ENCODE data around the gene GCAT. TPM values are rescaled to one million over a fixed set of nuclear protein-coding genes. Genes with fewer than 3 reads are reported as not detected.

The GCAT gene
- total and polyA plus RNA-seq, 9 of the 15 experiments (the other 6 are each of a cell fraction or from before 2014, with no cell fraction given) = 1.9 to 69.9 (median 26.4) TPM

DNA sequence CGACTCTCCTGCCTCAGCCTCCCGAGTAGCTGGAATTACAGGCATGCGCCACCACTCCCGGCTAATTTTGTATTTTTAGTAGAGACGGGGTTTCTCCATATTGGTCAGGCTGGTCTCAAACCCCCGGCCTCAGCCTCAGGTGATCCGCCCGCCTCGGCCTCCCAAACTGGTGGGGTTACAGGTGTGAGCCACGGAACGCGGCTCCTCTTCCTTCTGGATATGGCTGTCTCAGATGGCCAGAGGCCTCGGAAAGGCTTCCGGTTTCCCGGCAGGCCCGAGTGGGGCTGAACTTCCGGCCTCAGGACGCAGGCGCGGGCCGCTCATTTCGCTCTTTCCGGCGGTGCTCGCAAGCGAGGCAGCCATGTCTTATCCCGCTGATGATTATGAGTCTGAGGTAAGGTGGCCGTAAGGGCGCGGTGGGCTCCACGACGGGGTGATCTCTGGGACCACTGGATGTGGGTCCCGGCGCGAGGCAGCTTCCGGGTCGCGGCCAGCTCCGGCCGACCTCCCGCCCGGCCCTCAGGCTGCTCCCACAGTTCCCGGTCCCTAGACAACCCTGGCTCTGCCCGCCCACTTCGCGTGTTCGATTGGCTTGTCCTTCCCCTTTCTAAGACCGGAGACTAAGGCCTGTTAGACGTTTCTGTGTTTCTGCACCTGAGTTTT, 41.5 kb downstream of the GCAT start, which contains the start of gene EIF3L (continued):
- TF ChIP-seq SUPT5H (IDR thresholded peaks at IDR 0.05) (peak; percentile 97), GATAD2A (IDR thresholded peaks at IDR 0.05) (no peak), FOXK2 (conservative IDR thresholded peaks at IDR 0.05 in 1 of 2, IDR thresholded peaks at IDR 0.05 in 1 of 2; ENCODE audit: low read depth in 2 of 2) (0 out of 4 replicates have a peak, but pooled peaks have one; percentile 27 to 33), ELF2 (CRISPR knock-in tag; IDR thresholded peaks at IDR 0.05) (peak; percentile 95), TBP (optimal IDR thresholded peaks at IDR 0.05; ENCODE audit: low read depth, low read length) (peak; percentile 79), BCOR (IDR thresholded peaks at IDR 0.05) (peak; percentile 74), POLR2A (conservative IDR thresholded peaks at IDR 0.05) (peak; percentile 98), MECOM (CRISPR knock-in tag; IDR thresholded peaks at IDR 0.05) (0 out of 2 replicates have a peak, but pooled peaks have one; percentile 32), ATF7 (IDR thresholded peaks at IDR 0.05) (peak; percentile 61; the same call in 1 of the 2 replicates), SMAD4 (CRISPR knock-in tag; conservative IDR thresholded peaks at IDR 0.05) (0 out of 2 replicates have a peak, but pooled peaks have one; percentile 17), POLR2H (tag; IDR thresholded peaks at IDR 0.05; ENCODE audit: low read depth) (peak; percentile 94)
- TF ChIP-seq, protein P1, sequence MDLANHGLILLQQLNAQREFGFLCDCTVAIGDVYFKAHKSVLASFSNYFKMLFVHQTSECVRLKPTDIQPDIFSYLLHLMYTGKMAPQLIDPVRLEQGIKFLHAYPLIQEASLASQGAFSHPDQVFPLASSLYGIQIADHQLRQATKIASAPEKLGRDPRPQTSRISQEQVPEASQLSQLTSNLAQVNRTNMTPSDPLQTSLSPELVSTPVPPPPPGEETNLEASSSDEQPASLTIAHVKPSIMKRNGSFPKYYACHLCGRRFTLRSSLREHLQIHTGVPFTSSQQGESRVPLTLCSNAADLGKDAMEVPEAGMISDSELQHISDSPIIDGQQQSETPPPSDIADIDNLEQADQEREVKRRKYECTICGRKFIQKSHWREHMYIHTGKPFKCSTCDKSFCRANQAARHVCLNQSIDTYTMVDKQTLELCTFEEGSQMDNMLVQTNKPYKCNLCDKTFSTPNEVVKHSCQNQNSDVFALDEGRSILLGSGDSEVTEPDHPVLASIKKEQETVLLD (IDR thresholded peaks at IDR 0.05) = peak; percentile 81
- TF ChIP-seq, protein P2, sequence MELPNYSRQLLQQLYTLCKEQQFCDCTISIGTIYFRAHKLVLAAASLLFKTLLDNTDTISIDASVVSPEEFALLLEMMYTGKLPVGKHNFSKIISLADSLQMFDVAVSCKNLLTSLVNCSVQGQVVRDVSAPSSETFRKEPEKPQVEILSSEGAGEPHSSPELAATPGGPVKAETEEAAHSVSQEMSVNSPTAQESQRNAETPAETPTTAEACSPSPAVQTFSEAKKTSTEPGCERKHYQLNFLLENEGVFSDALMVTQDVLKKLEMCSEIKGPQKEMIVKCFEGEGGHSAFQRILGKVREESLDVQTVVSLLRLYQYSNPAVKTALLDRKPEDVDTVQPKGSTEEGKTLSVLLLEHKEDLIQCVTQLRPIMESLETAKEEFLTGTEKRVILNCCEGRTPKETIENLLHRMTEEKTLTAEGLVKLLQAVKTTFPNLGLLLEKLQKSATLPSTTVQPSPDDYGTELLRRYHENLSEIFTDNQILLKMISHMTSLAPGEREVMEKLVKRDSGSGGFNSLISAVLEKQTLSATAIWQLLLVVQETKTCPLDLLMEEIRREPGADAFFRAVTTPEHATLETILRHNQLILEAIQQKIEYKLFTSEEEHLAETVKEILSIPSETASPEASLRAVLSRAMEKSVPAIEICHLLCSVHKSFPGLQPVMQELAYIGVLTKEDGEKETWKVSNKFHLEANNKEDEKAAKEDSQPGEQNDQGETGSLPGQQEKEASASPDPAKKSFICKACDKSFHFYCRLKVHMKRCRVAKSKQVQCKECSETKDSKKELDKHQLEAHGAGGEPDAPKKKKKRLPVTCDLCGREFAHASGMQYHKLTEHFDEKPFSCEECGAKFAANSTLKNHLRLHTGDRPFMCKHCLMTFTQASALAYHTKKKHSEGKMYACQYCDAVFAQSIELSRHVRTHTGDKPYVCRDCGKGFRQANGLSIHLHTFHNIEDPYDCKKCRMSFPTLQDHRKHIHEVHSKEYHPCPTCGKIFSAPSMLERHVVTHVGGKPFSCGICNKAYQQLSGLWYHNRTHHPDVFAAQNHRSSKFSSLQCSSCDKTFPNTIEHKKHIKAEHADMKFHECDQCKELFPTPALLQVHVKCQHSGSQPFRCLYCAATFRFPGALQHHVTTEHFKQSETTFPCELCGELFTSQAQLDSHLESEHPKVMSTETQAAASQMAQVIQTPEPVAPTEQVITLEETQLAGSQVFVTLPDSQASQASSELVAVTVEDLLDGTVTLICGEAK (IDR thresholded peaks at IDR 0.05) = peak; percentile 95
- TF ChIP-seq, protein P2 (CRISPR knock-in tag; IDR thresholded peaks at IDR 0.05) = no peak
- TF ChIP-seq, protein P3, sequence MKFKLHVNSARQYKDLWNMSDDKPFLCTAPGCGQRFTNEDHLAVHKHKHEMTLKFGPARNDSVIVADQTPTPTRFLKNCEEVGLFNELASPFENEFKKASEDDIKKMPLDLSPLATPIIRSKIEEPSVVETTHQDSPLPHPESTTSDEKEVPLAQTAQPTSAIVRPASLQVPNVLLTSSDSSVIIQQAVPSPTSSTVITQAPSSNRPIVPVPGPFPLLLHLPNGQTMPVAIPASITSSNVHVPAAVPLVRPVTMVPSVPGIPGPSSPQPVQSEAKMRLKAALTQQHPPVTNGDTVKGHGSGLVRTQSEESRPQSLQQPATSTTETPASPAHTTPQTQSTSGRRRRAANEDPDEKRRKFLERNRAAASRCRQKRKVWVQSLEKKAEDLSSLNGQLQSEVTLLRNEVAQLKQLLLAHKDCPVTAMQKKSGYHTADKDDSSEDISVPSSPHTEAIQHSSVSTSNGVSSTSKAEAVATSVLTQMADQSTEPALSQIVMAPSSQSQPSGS (CRISPR knock-in tag; IDR thresholded peaks at IDR 0.05) = no peak
- TF ChIP-seq, protein P4, sequence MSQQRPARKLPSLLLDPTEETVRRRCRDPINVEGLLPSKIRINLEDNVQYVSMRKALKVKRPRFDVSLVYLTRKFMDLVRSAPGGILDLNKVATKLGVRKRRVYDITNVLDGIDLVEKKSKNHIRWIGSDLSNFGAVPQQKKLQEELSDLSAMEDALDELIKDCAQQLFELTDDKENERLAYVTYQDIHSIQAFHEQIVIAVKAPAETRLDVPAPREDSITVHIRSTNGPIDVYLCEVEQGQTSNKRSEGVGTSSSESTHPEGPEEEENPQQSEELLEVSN (IDR thresholded peaks at IDR 0.05; ENCODE audit: borderline replicate concordance in 1 of 2, extremely low read depth in 1 of 2, insufficient read depth in 1 of 2, insufficient read length in 1 of 2, low read depth in 1 of 2, low read length in 1 of 2, poor library complexity in 1 of 2, severe bottlenecking in 1 of 2) = peak; percentile 14 to 15
